Measurements from ENCODE around the gene DHX16. TPM values are rescaled to one million over a fixed set of nuclear protein-coding genes. Genes with fewer than 3 reads are reported as not detected.
A peak's percentile ranks its signal among the peaks of the same experiment; 100 is the strongest.

The DHX16 gene
- total RNA-seq, 2 donors from 2014 or later = 13.7 to 23.6 TPM

DNA sequence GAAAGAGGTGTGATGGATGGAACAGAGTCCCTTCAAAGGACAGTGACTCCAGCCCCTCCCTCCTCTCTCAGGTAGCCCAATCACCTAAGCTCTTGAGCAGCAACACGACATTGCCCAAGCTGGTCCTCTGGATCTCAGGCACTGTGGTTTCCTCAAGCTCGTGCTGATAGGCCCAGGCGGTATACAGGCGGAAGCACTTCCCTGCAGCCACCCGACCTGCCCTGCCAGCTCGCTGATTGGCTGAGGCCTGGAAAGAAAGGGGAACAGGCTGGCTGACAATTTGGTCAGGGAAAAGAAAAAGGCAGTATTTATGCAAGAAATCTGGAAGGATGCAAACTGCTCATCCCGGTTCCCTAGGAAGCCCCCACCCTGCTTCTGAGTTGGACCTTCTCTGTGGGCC lies 16.3 kb downstream of the DHX16 start:
- no peak for DNase-seq (ENCODE audit: low spot score)
- Histone ChIP-seq H3K4me3 (no peak overlapping the region), H3K4me1 (no peaks in the 10 kb centered on the region), H3K9me3 (no peaks in the 10 kb centered on the region), H3K27me3 (no peaks in the 10 kb centered on the region), H3K36me3 (peaks cover 97% of the 10 kb centered on the region), H3K27ac (no peak overlapping the region)
- TF ChIP-seq, protein P1, sequence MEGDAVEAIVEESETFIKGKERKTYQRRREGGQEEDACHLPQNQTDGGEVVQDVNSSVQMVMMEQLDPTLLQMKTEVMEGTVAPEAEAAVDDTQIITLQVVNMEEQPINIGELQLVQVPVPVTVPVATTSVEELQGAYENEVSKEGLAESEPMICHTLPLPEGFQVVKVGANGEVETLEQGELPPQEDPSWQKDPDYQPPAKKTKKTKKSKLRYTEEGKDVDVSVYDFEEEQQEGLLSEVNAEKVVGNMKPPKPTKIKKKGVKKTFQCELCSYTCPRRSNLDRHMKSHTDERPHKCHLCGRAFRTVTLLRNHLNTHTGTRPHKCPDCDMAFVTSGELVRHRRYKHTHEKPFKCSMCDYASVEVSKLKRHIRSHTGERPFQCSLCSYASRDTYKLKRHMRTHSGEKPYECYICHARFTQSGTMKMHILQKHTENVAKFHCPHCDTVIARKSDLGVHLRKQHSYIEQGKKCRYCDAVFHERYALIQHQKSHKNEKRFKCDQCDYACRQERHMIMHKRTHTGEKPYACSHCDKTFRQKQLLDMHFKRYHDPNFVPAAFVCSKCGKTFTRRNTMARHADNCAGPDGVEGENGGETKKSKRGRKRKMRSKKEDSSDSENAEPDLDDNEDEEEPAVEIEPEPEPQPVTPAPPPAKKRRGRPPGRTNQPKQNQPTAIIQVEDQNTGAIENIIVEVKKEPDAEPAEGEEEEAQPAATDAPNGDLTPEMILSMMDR (IDR thresholded peaks at IDR 0.05) = no peak

DNA sequence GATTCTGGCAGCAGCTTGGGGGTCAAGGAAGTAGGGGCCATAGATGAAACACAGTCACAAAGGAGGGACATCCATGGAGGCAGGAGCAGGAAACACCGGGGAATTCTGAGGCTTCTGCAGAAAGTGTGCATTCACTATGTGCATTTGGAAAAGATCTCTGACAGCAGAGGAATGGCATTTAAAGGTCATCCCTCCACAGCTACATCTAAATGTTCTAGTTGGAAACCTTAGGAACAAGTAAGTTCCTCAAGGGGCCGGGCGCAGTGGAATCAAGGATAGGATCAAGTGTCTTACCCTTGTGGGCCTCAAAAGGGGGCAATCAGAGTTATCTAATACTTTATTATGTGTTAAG lies 17.1 kb downstream of the DHX16 start:
- Histone ChIP-seq H3K27me3 (no peaks in the 10 kb centered on the region), H3K4me3 (no peak overlapping the region), H3K27ac (no peak overlapping the region), H3K4me1 (no peaks in the 10 kb centered on the region), H3K36me3 (peaks cover 98% of the 10 kb centered on the region), H3K9me3 (no peaks in the 10 kb centered on the region)
- no peak for DNase-seq (ENCODE audit: low spot score)
- TF ChIP-seq, protein P1 (IDR thresholded peaks at IDR 0.05) = no peak

DNA sequence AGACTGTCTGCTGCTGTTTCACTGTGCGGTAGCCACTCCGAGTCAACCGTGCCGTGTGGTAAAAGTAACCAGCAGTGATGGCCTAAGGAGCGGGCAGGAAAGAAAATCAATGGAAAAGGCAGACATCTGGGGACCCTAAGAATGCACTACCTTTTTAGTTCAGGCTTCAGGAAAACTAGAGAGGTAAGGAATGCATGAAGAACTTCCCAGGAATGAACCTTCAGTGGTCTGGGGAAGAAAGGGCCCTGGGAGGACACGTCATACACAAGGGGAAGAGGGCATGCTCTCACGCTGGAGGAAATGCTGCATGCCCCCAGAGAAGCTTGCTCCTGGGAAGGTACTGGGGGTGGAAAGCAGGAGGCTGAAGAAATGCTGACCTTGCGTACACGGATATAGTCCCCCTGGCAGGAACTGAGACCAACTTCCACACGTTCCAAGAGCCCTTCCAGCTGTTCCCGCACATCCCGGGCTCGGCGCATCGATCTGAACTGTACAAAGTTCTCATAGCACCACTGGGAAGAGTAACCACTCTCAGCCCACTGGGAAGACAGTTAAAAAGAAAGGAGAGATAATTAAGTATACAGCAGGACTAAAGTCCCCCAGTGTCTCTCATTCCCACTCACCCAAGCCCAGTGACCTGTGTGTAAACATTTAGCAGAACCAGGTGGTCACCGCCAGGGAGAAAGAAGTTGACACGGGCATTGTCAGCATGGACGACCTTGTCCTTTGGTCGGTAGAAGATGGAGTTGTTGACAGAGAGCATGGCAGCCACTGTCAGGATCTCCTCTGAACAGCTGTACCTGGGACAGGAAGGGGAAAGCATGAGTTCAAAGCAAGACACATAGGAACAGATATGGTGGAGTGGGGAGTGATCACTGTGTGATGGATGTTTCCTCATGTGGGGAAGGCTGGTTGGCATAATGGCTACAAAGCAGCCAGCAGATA lies 17.7 kb downstream of the DHX16 start:
- TF ChIP-seq, protein P1 (IDR thresholded peaks at IDR 0.05) = no peak
- H3K36me3 ChIP-seq = peaks cover 91% of the 10 kb centered on the region
- no peaks in the 10 kb centered on the region for H3K27me3 ChIP-seq
- no peaks in the 10 kb centered on the region for H3K4me1 ChIP-seq
- H3K27ac ChIP-seq = no peak overlapping the region
- DNase-seq (ENCODE audit: low spot score) = no peak
- no peak overlapping the region for H3K4me3 ChIP-seq
- H3K9me3 ChIP-seq = no peaks in the 10 kb centered on the region

DNA sequence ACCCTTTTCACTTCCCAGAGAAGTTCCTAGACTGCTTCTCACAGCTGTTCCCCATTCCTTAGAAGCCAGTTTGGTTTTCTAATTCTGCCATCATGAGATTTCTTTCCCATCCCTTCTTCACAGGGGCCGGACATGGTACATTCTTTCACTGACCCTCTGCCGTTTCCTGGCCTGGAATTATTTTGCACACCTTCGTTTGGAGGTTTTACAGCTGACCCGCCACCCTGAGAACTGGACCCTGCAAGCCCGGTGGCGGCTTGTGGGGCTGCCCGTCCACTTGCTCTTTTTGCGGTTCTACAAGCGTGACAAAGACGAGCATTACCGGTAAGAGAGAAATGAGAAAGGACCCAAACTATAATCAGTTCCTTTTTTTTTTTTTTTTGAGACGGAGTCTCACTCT lies 21.7 kb downstream of the DHX16 start:
- Histone ChIP-seq H3K27me3 (no peaks in the 10 kb centered on the region), H3K27ac (no peak overlapping the region), H3K4me3 (no peak overlapping the region), H3K4me1 (peaks cover 0 to 18% of the 10 kb centered on the region in 2 donors), H3K9me3 (no peaks in the 10 kb centered on the region), H3K36me3 (peaks cover 54% of the 10 kb centered on the region)
- DNase-seq (ENCODE audit: low spot score) = no peak
- TF ChIP-seq, protein P1 (IDR thresholded peaks at IDR 0.05) = no peak

DNA sequence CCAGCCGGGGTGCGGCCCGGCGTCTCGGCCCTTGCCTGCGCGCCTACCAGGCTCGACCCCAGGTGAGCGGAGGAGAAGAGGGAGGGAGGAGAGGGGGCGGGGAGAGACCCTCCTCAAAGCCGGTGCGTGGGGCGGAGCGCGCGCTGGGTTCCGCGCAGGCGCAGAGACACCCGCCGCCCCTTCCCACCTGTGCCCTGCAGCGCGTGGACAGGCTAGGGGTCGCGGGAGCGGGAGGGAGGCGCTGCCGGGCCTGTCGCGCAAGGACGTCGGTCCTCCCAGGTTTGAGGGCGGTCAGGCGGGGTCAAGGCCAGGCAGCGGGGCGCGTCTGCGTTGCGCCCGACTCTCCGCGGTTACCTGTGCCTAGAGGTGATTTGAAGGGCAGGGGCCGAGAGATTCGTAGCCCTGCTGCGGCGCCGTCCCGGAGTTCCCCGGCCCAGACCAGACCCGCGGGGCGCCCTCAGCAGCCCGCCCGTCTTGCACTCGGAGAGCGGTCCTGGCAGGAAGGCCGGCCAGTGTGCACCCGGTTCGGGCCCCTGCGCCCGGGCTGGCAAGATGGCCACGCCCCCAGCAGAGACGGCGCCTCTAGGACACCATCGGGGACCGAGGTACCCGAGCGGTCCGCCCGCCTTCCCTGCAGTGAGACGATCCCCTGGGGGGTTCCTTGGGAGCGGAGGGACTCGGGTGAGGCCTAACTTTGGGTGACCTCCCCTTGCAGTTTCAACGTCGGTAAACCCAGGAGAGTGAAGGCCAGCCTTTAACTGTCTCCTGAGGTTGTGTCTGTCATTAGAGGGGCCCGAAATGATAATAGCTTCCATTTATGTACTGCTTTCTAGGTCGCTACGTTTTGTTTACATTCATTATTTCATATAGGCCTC lies 25.3 kb downstream of the DHX16 start:
- Histone ChIP-seq H3K36me3 (peaks cover 18% of the 10 kb centered on the region), H3K4me3 (peak overlapping the region; percentile 97 to 100), H3K27me3 (no peaks in the 10 kb centered on the region), H3K9me3 (no peaks in the 10 kb centered on the region), H3K4me1 (peaks cover 0 to 19% of the 10 kb centered on the region in 2 donors), H3K27ac (peak overlapping the region; percentile 96 to 99)
- TF ChIP-seq, protein P1 (IDR thresholded peaks at IDR 0.05) = no peak
- peak; percentile 64 for DNase-seq (ENCODE audit: low spot score)
